Neural progenitor cell (in vitro differentiated cells): ENCODE data around the gene SV2B. TPM values are rescaled to one million over a fixed set of nuclear protein-coding genes. Genes with fewer than 3 reads are reported as not detected.

Experiments used
- DNase-seq: peaks from one replicate; pipeline ENCODE4 v3.0.0-alpha.2; 2016; ENCODE audit warnings: low spot score
- H2AFZ ChIP-seq: fragments of 200-600 bp; sonication (generic); replicated peaks from 2 replicates; pipeline ENCODE4 v1.6.1; 2016; ENCODE audit warnings: antibody characterized with exemption
- H3F3A ChIP-seq: fragments of 200-600 bp; sonication (generic); 2 replicates; pipeline ENCODE4 v1.6.1; 2016; ENCODE audit warnings: antibody characterized with exemption, low read depth
- H3K27ac ChIP-seq: fragments of 200-600 bp; sonication (generic); 2 replicates; pipeline ENCODE4 v1.5.1; 2016; ENCODE audit warnings: mild to moderate bottlenecking
- H3K27me3 ChIP-seq: fragments of 200-600 bp; sonication (generic); 2 replicates; pipeline ENCODE4 v1.6.1; 2016; ENCODE audit warnings: mild to moderate bottlenecking, moderate library complexity
- H3K36me3 ChIP-seq: fragments of 200-600 bp; sonication (generic); 2 replicates; pipeline ENCODE4 v1.5.1; 2016
- H3K4me1 ChIP-seq: fragments of 200-600 bp; sonication (generic); 2 replicates; pipeline ENCODE4 v1.6.1; 2016; ENCODE audit warnings: mixed run types
- H3K4me2 ChIP-seq: fragments of 200-600 bp; sonication (generic); 2 replicates; pipeline ENCODE4 v1.6.1; 2016
- H3K4me3 ChIP-seq: fragments of 200-600 bp; sonication (generic); 2 replicates; pipeline ENCODE4 v1.5.1; 2016
- H3K79me2 ChIP-seq: fragments of 200-600 bp; sonication (generic); 2 replicates; pipeline ENCODE4 v1.6.1; 2016; ENCODE audit warnings: low read depth
- H3K9ac ChIP-seq: fragments of 200-600 bp; sonication (generic); 2 replicates; pipeline ENCODE4 v1.6.1; 2016
- H3K9me3 ChIP-seq: fragments of 200-600 bp; sonication (generic); 2 replicates; pipeline ENCODE4 v1.5.1; 2016; ENCODE audit warnings: low read depth
- H4K20me1 ChIP-seq: fragments of 200-600 bp; sonication (generic); 2 replicates; pipeline ENCODE4 v1.6.1; 2016; ENCODE audit warnings: low read depth
- H3K27ac Mint-ChIP-seq: 3 replicates; pipeline ENCODE4 v1.8.0; 2021; ENCODE audit warnings: mixed read lengths
- H3K27me3 Mint-ChIP-seq: 2 replicates; pipeline ENCODE4 v1.8.0; 2022; ENCODE audit warnings: low read depth, mild to moderate bottlenecking, inconsistent platforms, moderate library complexity, mixed read lengths; ENCODE audit not compliant: insufficient read depth
- H3K36me3 Mint-ChIP-seq: 3 replicates; pipeline ENCODE4 v1.8.0; 2021; ENCODE audit warnings: mixed read lengths
- H3K4me1 Mint-ChIP-seq: 3 replicates; pipeline ENCODE4 v1.8.0; 2021; ENCODE audit warnings: mixed read lengths
- H3K4me3 Mint-ChIP-seq: 3 replicates; pipeline ENCODE4 v1.8.0; 2021; ENCODE audit warnings: mild to moderate bottlenecking, moderate library complexity, mixed read lengths
- H3K9me3 Mint-ChIP-seq: 3 replicates; pipeline ENCODE4 v1.8.0; 2020; ENCODE audit warnings: mixed read lengths
- EZH2 ChIP-seq: fragments of 200-600 bp; sonication (generic); IDR thresholded peaks from 2 replicates; pipeline ENCODE4 v1.6.1; 2017; ENCODE audit warnings: antibody characterized with exemption, mild to moderate bottlenecking, moderate library complexity
- EZH2phosphoT487 ChIP-seq: fragments of 200-600 bp; sonication (generic); IDR thresholded peaks from 2 replicates; pipeline ENCODE4 v1.6.1; 2017; ENCODE audit warnings: antibody characterized with exemption
- total RNA-seq: library from RNA; depleted of rRNA; stranded (reverse); fragments of >200 nt; gene quantifications from 2 replicates; pipeline ENCODE4 v1.2.3, GENCODE V29; 2015; ENCODE audit warnings: low replicate concordance
- TF ChIP-seq, protein P1 (sequence below): fragments of 200-600 bp; sonication (generic); IDR thresholded peaks from 2 replicates; pipeline ENCODE4 v1.5.1; 2017; ENCODE audit warnings: antibody characterized with exemption, mild to moderate bottlenecking

The SV2B gene
- total RNA-seq, 1 donor from 2014 or later = 0.02 TPM

DNA sequence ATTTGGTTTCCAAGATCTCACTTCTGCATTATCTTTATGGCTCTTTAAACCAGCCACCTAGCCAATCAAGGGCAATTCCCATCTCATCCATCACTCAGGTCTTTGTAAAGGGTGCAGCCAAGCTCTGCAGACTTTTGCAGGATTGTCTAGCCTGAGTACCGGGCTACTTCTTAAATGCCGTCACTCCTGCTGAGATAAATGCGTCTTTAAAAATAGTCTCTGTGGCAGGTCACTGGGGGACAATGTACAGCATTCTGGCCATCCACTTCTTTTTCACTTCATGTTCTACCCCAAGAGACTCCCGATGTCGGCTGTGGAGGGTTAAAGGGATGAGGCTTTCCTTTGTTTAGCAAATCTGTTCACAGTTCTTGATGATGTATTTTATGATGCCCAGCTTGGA is 194.7 kb downstream of the SV2B start:
- peaks cover 3% of the 10 kb centered on the region for H3K9me3 Mint-ChIP-seq
- no peak overlapping the region for H3K27ac Mint-ChIP-seq
- Histone ChIP-seq H3K27me3 (no peaks in the 10 kb centered on the region), H3K9me3 (no peaks in the 10 kb centered on the region), H4K20me1 (no peaks in the 10 kb centered on the region), H3K27ac (no peak overlapping the region), H3K4me1 (no peaks in the 10 kb centered on the region), H3F3A (no peaks in the 10 kb centered on the region), H3K9ac (no peak overlapping the region), H3K4me2 (no peak overlapping the region), H3K36me3 (no peaks in the 10 kb centered on the region), H3K79me2 (no peaks in the 10 kb centered on the region), H3K4me3 (no peak overlapping the region), H2AFZ (no peak overlapping the region)
- no peak for TF ChIP-seq EZH2phosphoT487
- no peak for TF ChIP-seq EZH2
- TF ChIP-seq, protein P1, sequence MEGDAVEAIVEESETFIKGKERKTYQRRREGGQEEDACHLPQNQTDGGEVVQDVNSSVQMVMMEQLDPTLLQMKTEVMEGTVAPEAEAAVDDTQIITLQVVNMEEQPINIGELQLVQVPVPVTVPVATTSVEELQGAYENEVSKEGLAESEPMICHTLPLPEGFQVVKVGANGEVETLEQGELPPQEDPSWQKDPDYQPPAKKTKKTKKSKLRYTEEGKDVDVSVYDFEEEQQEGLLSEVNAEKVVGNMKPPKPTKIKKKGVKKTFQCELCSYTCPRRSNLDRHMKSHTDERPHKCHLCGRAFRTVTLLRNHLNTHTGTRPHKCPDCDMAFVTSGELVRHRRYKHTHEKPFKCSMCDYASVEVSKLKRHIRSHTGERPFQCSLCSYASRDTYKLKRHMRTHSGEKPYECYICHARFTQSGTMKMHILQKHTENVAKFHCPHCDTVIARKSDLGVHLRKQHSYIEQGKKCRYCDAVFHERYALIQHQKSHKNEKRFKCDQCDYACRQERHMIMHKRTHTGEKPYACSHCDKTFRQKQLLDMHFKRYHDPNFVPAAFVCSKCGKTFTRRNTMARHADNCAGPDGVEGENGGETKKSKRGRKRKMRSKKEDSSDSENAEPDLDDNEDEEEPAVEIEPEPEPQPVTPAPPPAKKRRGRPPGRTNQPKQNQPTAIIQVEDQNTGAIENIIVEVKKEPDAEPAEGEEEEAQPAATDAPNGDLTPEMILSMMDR = no peak
- H3K4me3 Mint-ChIP-seq = no peak overlapping the region
- H3K4me1 Mint-ChIP-seq = peaks cover 4% of the 10 kb centered on the region
- H3K27me3 Mint-ChIP-seq = no peaks in the 10 kb centered on the region
- H3K36me3 Mint-ChIP-seq = no peaks in the 10 kb centered on the region
- no peak for DNase-seq

DNA sequence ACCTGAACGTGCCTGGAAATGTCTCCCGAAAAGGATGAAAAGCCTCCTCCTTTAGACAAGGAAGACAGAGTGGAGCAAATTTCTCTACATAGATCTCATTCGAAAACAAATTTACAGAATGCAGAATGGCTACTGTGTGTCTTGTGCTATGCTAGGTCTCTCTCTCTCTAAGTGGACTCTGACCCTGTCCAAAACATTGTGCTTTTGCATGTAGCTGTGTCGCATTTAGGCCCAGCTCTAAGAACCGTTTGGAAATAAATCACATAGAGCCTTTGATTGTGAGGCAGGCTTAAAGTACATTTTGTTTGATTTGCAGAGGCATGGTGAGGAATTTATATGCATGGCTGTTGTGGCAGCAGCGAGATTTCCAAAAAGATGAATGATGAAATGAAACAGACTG is 198.0 kb downstream of the SV2B start:
- DNase-seq = no peak
- Histone ChIP-seq H4K20me1 (no peaks in the 10 kb centered on the region), H3K4me3 (no peak overlapping the region), H3K79me2 (no peaks in the 10 kb centered on the region), H3K4me2 (no peak overlapping the region), H3K27me3 (peaks cover 2% of the 10 kb centered on the region), H3F3A (no peaks in the 10 kb centered on the region), H3K9me3 (no peaks in the 10 kb centered on the region), H2AFZ (no peak overlapping the region), H3K4me1 (no peaks in the 10 kb centered on the region), H3K27ac (no peak overlapping the region), H3K36me3 (no peaks in the 10 kb centered on the region), H3K9ac (no peak overlapping the region)
- TF ChIP-seq EZH2phosphoT487 = no peak
- no peak for TF ChIP-seq EZH2
- TF ChIP-seq, protein P1 = no peak
- Mint-ChIP-seq H3K4me1 (peaks cover 6% of the 10 kb centered on the region), H3K9me3 (peaks cover 3% of the 10 kb centered on the region), H3K4me3 (no peak overlapping the region), H3K27me3 (peaks cover 2% of the 10 kb centered on the region), H3K27ac (no peak overlapping the region), H3K36me3 (no peaks in the 10 kb centered on the region)

DNA sequence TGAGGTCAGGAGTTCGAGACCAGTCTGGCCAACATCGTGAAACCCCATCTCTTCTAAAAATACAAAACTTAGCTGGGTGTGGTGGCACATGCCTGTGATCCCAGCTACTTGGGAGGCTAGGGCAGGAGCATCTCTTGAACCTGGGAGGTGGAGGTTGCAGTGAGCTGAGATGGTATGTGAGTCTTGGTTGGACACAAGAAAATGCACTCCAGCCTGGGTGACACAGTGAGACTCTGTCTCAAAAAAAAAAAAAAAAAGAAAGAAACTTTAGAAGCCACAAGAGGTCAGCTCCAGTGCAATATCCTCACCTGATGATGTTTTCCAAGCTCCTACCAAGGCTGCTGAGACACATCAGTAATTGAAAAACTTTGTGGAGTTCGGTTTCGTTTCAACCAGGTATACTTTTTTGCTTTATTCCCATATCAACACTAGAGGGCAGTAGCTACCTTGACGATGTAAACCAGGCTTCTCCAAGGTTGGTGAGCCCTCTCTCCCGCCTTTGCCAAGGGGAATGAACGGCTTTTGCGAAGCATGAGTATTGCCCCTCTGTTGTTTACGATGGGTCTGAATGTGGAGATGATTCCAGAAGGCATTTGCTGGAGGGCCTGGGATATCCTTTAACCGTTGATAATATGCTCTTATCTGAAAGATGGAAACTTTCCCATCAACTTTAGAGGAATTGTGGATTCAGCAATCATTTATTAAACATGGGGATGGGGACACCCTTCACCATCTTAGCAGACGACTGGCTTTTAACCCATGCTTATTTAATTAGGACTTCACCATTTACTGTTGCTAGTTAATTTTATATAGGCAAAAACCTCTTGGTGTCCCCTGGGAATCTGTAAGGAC is 202.8 kb downstream of the SV2B start:
- Histone ChIP-seq H3K27me3 (peaks cover 14% of the 10 kb centered on the region), H3K4me2 (no peak overlapping the region), H3K9me3 (no peaks in the 10 kb centered on the region), H3K27ac (no peak overlapping the region), H4K20me1 (no peaks in the 10 kb centered on the region), H2AFZ (no peak overlapping the region), H3K4me3 (no peak overlapping the region), H3K36me3 (no peaks in the 10 kb centered on the region), H3K79me2 (no peaks in the 10 kb centered on the region), H3K9ac (no peak overlapping the region), H3K4me1 (no peaks in the 10 kb centered on the region), H3F3A (no peaks in the 10 kb centered on the region)
- Mint-ChIP-seq H3K4me1 (peaks cover 16% of the 10 kb centered on the region), H3K4me3 (no peak overlapping the region), H3K36me3 (no peaks in the 10 kb centered on the region), H3K9me3 (no peaks in the 10 kb centered on the region), H3K27ac (no peak overlapping the region), H3K27me3 (peaks cover 9% of the 10 kb centered on the region)
- TF ChIP-seq, protein P1 = peak; percentile 80
- no peak for TF ChIP-seq EZH2
- peak; percentile 87 for DNase-seq
